Mucosa of descending colon (tissue), 3 donors: ENCODE data around the gene TGFBRAP1. TPM values are rescaled to one million over a fixed set of nuclear protein-coding genes. Genes with fewer than 3 reads are reported as not detected.

Experiments used
- ATAC-seq: fragments of 200-7000 bp; cut with Tn5 transposase; one replicate; pipeline ENCODE4 v1.9.1; 2020; ENCODE audit warnings: mild to moderate bottlenecking, moderate library complexity
- DNase-seq, 3 donors: peaks; one replicate each; pipeline ENCODE4 v3.0.0-alpha.2; 2020
- H3K36me3 ChIP-seq: fragments of 200-600 bp; one replicate; pipeline ENCODE4 v1.8.0; 2021; ENCODE audit warnings: low read depth, mild to moderate bottlenecking
- H3K4me1 ChIP-seq: fragments of 200-600 bp; one replicate; pipeline ENCODE4 v1.8.0; 2021; ENCODE audit warnings: low read depth, mild to moderate bottlenecking
- H3K4me3 ChIP-seq: fragments of 200-600 bp; one replicate; pipeline ENCODE4 v1.8.0; 2021; ENCODE audit warnings: mild to moderate bottlenecking
- H3K9me3 ChIP-seq: fragments of 200-600 bp; one replicate; pipeline ENCODE4 v1.8.0; 2021; ENCODE audit warnings: mild to moderate bottlenecking
- CTCF ChIP-seq: fragments of 200-600 bp; IDR thresholded peaks from one replicate; pipeline ENCODE4 v1.8.0; 2022; ENCODE audit warnings: antibody characterized with exemption, mild to moderate bottlenecking
- intact Hi-C, 2 donors: fragments of 100-400 bp; cut with DNase I in 1 of 2; cut with micrococcal nuclease in 1 of 2; formaldehyde crosslinking; loops; one replicate each; pipeline versions ENCODE4 v1.11.0 to v1.11.1; 2022; cut with DNase I, micrococcal nuclease
- total RNA-seq, 3 donors: library from RNA; stranded (reverse); fragmentation: NEBNext Ultra II Directional in 2 of 3; extraction: Animal tissue kit (Norgen Biotek cat#: 25700) in 2 of 3; gene quantifications; one replicate each; pipeline versions ENCODE4 v1.2.1 to v1.2.4, GENCODE V29; 2021 to 2023
- donor health status: DM: no; HTN: no; CAD: no; lungs with moderate emphysema.
- donor health status: DM: no; HTN: no; CAD: no.
- donor health status: DM: no; HTN: yes; CAD: no.

TGFBRAP1 gene
- total RNA-seq, 3 donors from 2014 or later = 16.9 to 24.3 (median 20.9) TPM

DNA sequence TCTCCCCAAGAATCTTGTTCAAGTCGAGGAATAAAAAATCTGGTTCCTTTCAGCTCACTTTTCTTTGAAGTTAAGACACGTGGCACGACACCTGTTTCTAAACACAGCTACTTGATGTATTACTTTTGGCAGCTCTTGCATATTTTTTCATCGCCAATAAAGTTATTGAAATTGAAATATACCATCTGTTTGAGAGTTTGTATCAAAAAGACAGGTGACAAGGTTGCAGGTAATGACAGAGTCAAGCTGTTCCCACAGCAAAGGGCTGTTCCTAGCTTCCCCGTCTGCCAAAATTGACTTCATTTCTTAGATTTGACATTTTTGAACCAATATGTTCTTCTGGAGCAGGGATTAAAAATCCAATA is 93.5 kb downstream of the TGFBRAP1 start:
- intact Hi-C loops = loop anchor here (5.0 kb wide), 2 partner anchors 119 to 124 kb away; no protein-coding TSS in a partner anchor
- Histone ChIP-seq H3K36me3 (no peaks in the 10 kb centered on the region), H3K4me1 (no peaks in the 10 kb centered on the region), H3K4me3 (no peak overlapping the region), H3K9me3 (no peaks in the 10 kb centered on the region)
- no peak for TF ChIP-seq CTCF
- DNase-seq = no peak
- no peak for ATAC-seq

DNA sequence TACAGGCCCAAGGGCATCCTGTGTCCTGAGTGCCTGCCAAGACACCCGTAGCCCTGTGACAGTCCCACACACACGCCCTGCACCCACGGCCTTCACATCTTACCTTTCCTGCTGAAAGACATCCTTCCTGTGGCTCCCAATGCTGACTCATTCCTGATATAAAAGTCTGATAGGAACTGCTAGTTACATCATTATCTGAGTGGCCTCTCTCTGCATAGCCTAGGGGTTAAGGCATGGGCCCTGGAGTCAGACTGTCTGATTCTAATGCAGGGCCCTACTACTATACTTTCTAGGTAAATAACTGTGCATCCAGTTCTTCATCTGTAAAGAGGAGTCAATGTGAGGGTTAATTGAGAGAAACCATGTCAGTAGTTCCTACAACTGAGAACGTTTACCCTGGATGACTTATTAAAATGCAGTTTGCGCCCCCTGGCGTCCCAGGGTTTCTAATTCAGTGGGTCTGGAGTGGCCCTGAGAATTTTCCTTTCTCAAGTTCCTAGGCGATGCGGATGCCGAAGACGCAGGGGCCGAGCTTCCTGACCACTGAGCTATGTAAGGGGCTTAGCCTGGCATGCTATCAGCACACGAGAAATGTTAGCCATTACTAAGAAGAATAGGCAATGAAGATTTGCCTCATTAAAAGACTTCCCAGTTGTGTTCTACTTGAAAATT is 94.0 kb downstream of the TGFBRAP1 start:
- DNase-seq (peak; percentile 63 to 97 (median 82)), ATAC-seq (peak; percentile 77)
- H3K4me3 ChIP-seq = no peak overlapping the region
- TF ChIP-seq CTCF = peak; percentile 35
- H3K4me1 ChIP-seq = no peaks in the 10 kb centered on the region
- H3K36me3 ChIP-seq = no peaks in the 10 kb centered on the region
- intact Hi-C loops = loop anchor here (5.0 kb wide), 2 partner anchors 118 to 123 kb away; no protein-coding TSS in a partner anchor
- no peaks in the 10 kb centered on the region for H3K9me3 ChIP-seq

DNA sequence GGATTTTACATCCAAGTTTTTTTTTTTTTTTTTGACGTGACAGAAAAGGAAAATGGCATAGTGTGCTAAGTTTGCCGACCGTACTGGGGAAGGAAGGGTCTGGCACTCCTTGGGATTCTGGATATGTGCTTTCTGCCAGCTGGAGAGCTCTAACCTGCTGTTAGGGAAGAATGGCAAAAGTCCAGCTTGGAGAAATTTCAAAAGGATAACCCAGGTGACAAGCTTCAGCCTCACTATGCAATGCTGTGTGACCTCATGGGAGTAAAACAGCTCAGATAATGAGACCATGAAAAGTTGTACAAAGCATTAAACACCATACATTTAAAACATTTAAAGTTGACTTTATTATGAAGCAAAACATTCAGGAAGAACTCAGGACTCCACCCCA is 98.3 kb downstream of the TGFBRAP1 start:
- intact Hi-C loops = no loop called here
- no peak for ATAC-seq
- no peak for DNase-seq
- no peak for TF ChIP-seq CTCF
- H3K36me3 ChIP-seq = no peaks in the 10 kb centered on the region
- no peak overlapping the region for H3K4me3 ChIP-seq
- H3K9me3 ChIP-seq = no peaks in the 10 kb centered on the region
- no peaks in the 10 kb centered on the region for H3K4me1 ChIP-seq

GRCh38 chr2:105224444-105224843 is 105.1 kb downstream of the TGFBRAP1 start:
- ATAC-seq = no peak
- no peaks in the 10 kb centered on the region for H3K4me1 ChIP-seq
- no peak for DNase-seq
- no peak for TF ChIP-seq CTCF
- no peak overlapping the region for H3K4me3 ChIP-seq
- intact Hi-C loops = no loop called here
- H3K9me3 ChIP-seq = no peaks in the 10 kb centered on the region
- no peaks in the 10 kb centered on the region for H3K36me3 ChIP-seq

DNA sequence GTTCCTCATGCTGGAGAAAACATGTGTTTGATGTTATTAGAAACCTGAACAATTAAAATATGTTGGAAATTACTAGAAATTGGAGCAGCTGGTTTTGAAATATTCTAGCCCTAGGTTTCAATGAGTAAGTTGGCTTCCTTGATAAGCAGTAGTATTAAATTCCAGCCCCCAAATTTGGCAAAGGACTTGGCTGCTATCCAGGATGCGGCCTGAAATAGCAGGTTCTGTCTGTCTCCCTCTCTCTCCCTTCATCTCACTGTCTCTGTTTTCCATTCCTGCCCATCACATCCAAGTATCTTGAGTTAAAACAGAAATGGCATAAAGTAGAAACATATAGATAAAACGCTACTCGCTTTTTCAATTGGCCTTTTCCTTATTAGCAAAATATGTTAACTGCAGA is 108.9 kb downstream of the TGFBRAP1 start:
- ATAC-seq = no peak
- intact Hi-C loops = no loop called here
- no peak overlapping the region for H3K4me3 ChIP-seq
- no peak for DNase-seq
- H3K9me3 ChIP-seq = no peaks in the 10 kb centered on the region
- no peaks in the 10 kb centered on the region for H3K36me3 ChIP-seq
- no peaks in the 10 kb centered on the region for H3K4me1 ChIP-seq
- no peak for TF ChIP-seq CTCF
